K562 (cell line): ENCODE measurements around the gene MMP28. TPM values are rescaled to one million over a fixed set of nuclear protein-coding genes. Genes with fewer than 3 reads are reported as not detected.

ENCODE experiments used
- ATAC-seq: fragments of 200-7000 bp; cut with Tn5 transposase; 3 replicates; pipeline ENCODE4 v1.9.1; 2020; ENCODE audit warnings: moderate library complexity
- BruUV-seq: library from RNA; stranded (reverse); fragments of 400-500 nt; replicated peaks from 2 replicates; lab custom pipeline; 2021; lab: Mats Ljungman, UMichigan
- CTCF ChIA-PET: fragments of 300-600 bp; formaldehyde crosslinking; extraction: SDS; loops from one replicate; lab custom pipeline; 2021; ENCODE audit warnings: low intra/inter-chr PET ratio; lab: Yijun Ruan, JAX
- POLR2A ChIA-PET: fragments of 300-600, 350-650 bp; sonication (Branson Sonifier 250); formaldehyde crosslinking; extraction: SDS; loops from one replicate; lab custom pipeline; 2021; ENCODE audit warnings: antibody characterized with exemption, inconsistent platforms; lab: Yijun Ruan, JAX
- DNase-seq, 4 experiments: peaks; one replicate each; pipeline versions ENCODE4 v3.0.0 to v3.0.0-alpha.2; 2011 to 2018; ENCODE audit warnings: low spot score in 3 of 4, mixed read lengths in 3 of 4; ENCODE audit errors: extremely low read depth in 1 of 4
- FAIRE-seq: peaks from 2 replicates; lab custom pipeline; 2011; peaks lifted over from hg19 to GRCh38; lab: Jason Lieb, UNC
- H2AFZ ChIP-seq: 2 replicates; pipeline ENCODE4 v1.6.0; 2011; ENCODE audit warnings: low read depth, low read length, control low read depth, inconsistent platforms
- H3K27ac ChIP-seq: fragments of 200-600 bp; 3 replicates; pipeline ENCODE4 v1.8.0; 2011; ENCODE audit warnings: low read depth, mild to moderate bottlenecking, control low read depth, inconsistent platforms, low read length, moderate library complexity, mixed read lengths; ENCODE audit errors: extremely low read depth
- H3K27me3 ChIP-seq, 2 experiments: fragments of 300-600 bp in 1 of 2; 2 replicates in 1 of 2; 3 replicates in 1 of 2; pipeline versions ENCODE4 v1.6.0 to v1.8.0; 2011; ENCODE audit warnings: inconsistent platforms in 2 of 2, low read length in 2 of 2, mild to moderate bottlenecking in 1 of 2, mixed read lengths in 1 of 2, moderate library complexity in 1 of 2; ENCODE audit not compliant: control insufficient read depth in 2 of 2, insufficient read depth in 2 of 2
- H3K36me3 ChIP-seq: fragments of 300-600 bp; 3 replicates; pipeline ENCODE4 v1.8.0; 2011; ENCODE audit warnings: mild to moderate bottlenecking, low read length, inconsistent platforms; ENCODE audit not compliant: control insufficient read depth, insufficient read depth
- H3K4me1 ChIP-seq, 2 experiments: fragments of 200-600 bp in 1 of 2; replicated peaks in 1 of 2; 2 replicates in 1 of 2; 3 replicates in 1 of 2; pipeline versions ENCODE4 v1.5.1 to v1.8.0; 2011; ENCODE audit warnings: inconsistent platforms in 2 of 2, low read length in 2 of 2, mild to moderate bottlenecking in 1 of 2, mixed read lengths in 1 of 2, moderate library complexity in 1 of 2; ENCODE audit not compliant: control insufficient read depth in 2 of 2, insufficient read depth in 2 of 2
- H3K4me2 ChIP-seq: 2 replicates; pipeline ENCODE4 v1.6.1; 2011; ENCODE audit warnings: low read length, control low read depth, inconsistent platforms, mixed read lengths; ENCODE audit not compliant: insufficient read depth
- H3K4me3 ChIP-seq: fragments of 200-600 bp; sonication (generic), shearing (Covaris generic); 2 replicates; pipeline ENCODE4 v1.5.1; 2016; ENCODE audit warnings: control low read depth, inconsistent platforms
- H3K79me2 ChIP-seq: fragments of 200-600 bp; 3 replicates; pipeline ENCODE4 v1.8.0; 2011; ENCODE audit warnings: low read length, inconsistent platforms; ENCODE audit not compliant: control insufficient read depth, insufficient read depth
- H3K9ac ChIP-seq, 2 experiments: 2 replicates each; pipeline versions ENCODE4 v1.6.0 to v1.6.1; 2011; ENCODE audit warnings: low read depth in 2 of 2, low read length in 2 of 2, control low read depth in 1 of 2, inconsistent platforms in 1 of 2, mild to moderate bottlenecking in 1 of 2, mixed read lengths in 1 of 2; ENCODE audit not compliant: insufficient read depth in 1 of 2
- H3K9me1 ChIP-seq: one replicate; pipeline ENCODE4 v1.6.0; 2011; ENCODE audit warnings: inconsistent platforms, mild to moderate bottlenecking, low read length, moderate library complexity; ENCODE audit not compliant: control insufficient read depth, insufficient read depth
- H3K9me3 ChIP-seq: replicated peaks from 2 replicates; pipeline ENCODE4 v1.5.1; 2011; ENCODE audit warnings: low read depth, low read length, inconsistent platforms; ENCODE audit not compliant: control insufficient read depth, insufficient read depth
- H4K20me1 ChIP-seq: replicated peaks from 2 replicates; pipeline ENCODE4 v1.6.1; 2011; ENCODE audit warnings: low read length, inconsistent platforms, mixed read lengths; ENCODE audit not compliant: control insufficient read depth, insufficient read depth
- CGGBP1 ChIP-seq: fragments of 250-450 bp; sonication (Bioruptor Pico); IDR thresholded peaks from 2 replicates; pipeline ENCODE4 v1.9.0; 2021; ENCODE audit warnings: mild to moderate bottlenecking
- CREB3 ChIP-seq: fragments of 450-650 bp; conservative IDR thresholded peaks from 2 replicates; pipeline ENCODE4 v1.6.1; 2016; ENCODE audit warnings: missing genetic modification characterization, low read depth, mild to moderate bottlenecking, missing compliant biosample characterization, moderate library complexity
- FOXK2 ChIP-seq, 2 experiments: fragments of 450-650 bp; IDR thresholded peaks in 1 of 2; conservative IDR thresholded peaks in 1 of 2; 2 replicates each; pipeline ENCODE4 v1.6.1; 2016; ENCODE audit warnings: low read depth in 2 of 2, mild to moderate bottlenecking in 1 of 2
- HDAC3 ChIP-seq: fragments of 450-650 bp; IDR thresholded peaks from 2 replicates; pipeline ENCODE4 v1.6.1; 2018; ENCODE audit warnings: borderline replicate concordance, mild to moderate bottlenecking, moderate library complexity; ENCODE audit not compliant: partially characterized antibody
- ILF3 ChIP-seq: fragments of 450-650 bp; IDR thresholded peaks from 2 replicates; pipeline ENCODE4 v1.6.1; 2018; ENCODE audit warnings: antibody characterized with exemption, mild to moderate bottlenecking, moderate library complexity, borderline replicate concordance
- NR2C1 ChIP-seq, 2 experiments: fragments of 450-650 bp; IDR thresholded peaks; 2 replicates each; pipeline ENCODE4 v1.6.1; 2017; ENCODE audit warnings: mild to moderate bottlenecking in 2 of 2, antibody characterized with exemption in 1 of 2, inconsistent platforms in 1 of 2, missing compliant biosample characterization in 1 of 2, missing genetic modification characterization in 1 of 2
- RCOR1 ChIP-seq, 2 experiments: IDR thresholded peaks; 2 replicates each; pipeline ENCODE4 v1.6.1; 2012; ENCODE audit warnings: low read depth in 2 of 2, low read length in 2 of 2, borderline replicate concordance in 1 of 2, improper control_type of control experiment in 1 of 2
- RREB1 ChIP-seq: fragments of 250-450 bp; sonication (Bioruptor Pico); IDR thresholded peaks from 2 replicates; pipeline ENCODE4 v1.4.0; 2020
- TSHZ1 ChIP-seq: fragments of 250-450 bp; sonication (Bioruptor Pico); IDR thresholded peaks from 2 replicates; pipeline ENCODE4 v1.4.0; 2020; ENCODE audit warnings: mild to moderate bottlenecking, moderate library complexity
- ZNF316 ChIP-seq: fragments of 450-650 bp; IDR thresholded peaks from 2 replicates; pipeline ENCODE4 v1.6.1; 2016
- ZNF347 ChIP-seq: fragments of 450-650 bp; formaldehyde crosslinking; IDR thresholded peaks from 2 replicates; pipeline ENCODE4 v1.4.0; 2020; ENCODE audit warnings: low read depth, mild to moderate bottlenecking, moderate library complexity
- ZNF785 ChIP-seq: fragments of 250-450 bp; sonication (Bioruptor Pico); IDR thresholded peaks from 2 replicates; pipeline ENCODE4 v1.4.0; 2020; ENCODE audit warnings: mild to moderate bottlenecking
- WGBS: fragments of 100-300 bp; shearing (Covaris generic); methylation state at CpG from one replicate; pipeline ENCODE4 v1.1.6; 2016; ENCODE audit warnings: low coverage, mixed read lengths; ENCODE audit not compliant: insufficient coverage; ENCODE audit errors: missing lambda C conversion rate; 5-methylcytosine and 5-hydroxymethylcytosine counted together
- in situ Hi-C: fragments of 300-500 bp; cut with MboI; formaldehyde crosslinking; loops from 4 replicates; pipeline ENCODE4 v1.15.0; 2018; ENCODE audit warnings: inconsistent platforms, mixed read lengths
- intact Hi-C: fragments of 100-400 bp; cut with micrococcal nuclease; formaldehyde crosslinking; loops from 2 replicates; pipeline ENCODE4 v1.14.2; 2022
- polyA plus RNA-seq, 8 experiments: library from polyadenylated mRNA; depleted of rRNA in 4 of 8; stranded (reverse) in 5 of 8; unstranded in 3 of 8; fragments of >200 nt; fragmentation: Nextera tagmentation in 2 of 8; fragmentation: Illumina TruSeq in 1 of 8; extraction: Ambion mirVana in 2 of 8; extraction: Trizol in 1 of 8; gene quantifications; 2 replicates each; pipeline versions ENCODE4 v1.2.1 to v1.2.3, GENCODE V29; 2011 to 2014; ENCODE audit warnings: inconsistent platforms in 1 of 8, missing spikeins in 1 of 8
- total RNA-seq, 7 experiments: library from RNA; depleted of rRNA in 6 of 7; stranded (reverse); fragments of >200 nt in 6 of 7; fragmentation: Illumina TruSeq in 2 of 7; extraction: Trizol in 2 of 7; gene quantifications; 2 replicates each; pipeline versions ENCODE4 v1.2.1 to v1.2.3, GENCODE V29; 2011 to 2021; ENCODE audit warnings: low replicate concordance in 1 of 7

The MMP28 gene
- total and polyA plus RNA-seq, 9 of the 15 experiments (the other 6 are each of a cell fraction or from before 2014, with no cell fraction given), result not detected

GRCh38 chr17:35821308-35821707 lies 25.9 kb upstream of the MMP28 start:
- ChIA-PET POLR2A (interaction anchor here (0.6 kb wide), 1 partner anchor 9 kb away, joined by 3 read pairs; no protein-coding TSS in a partner anchor), CTCF (no interaction called here)
- Histone ChIP-seq H4K20me1 (no peaks in the 10 kb centered on the region), H3K9me1 (no peaks in the 10 kb centered on the region), H3K36me3 (peaks cover 98% of the 10 kb centered on the region), H3K9ac (no peak overlapping the region), H3K4me2 (no peak overlapping the region), H3K79me2 (peaks cover 56% of the 10 kb centered on the region), H3K4me1 (0 out of 5 replicates have a peak, but pooled peaks cover 0 to 3% of the 10 kb centered on the region in 2 experiments), H3K9me3 (no peaks in the 10 kb centered on the region), H3K27me3 (no peaks in the 10 kb centered on the region), H3K4me3 (no peak overlapping the region), H3K27ac (no peak overlapping the region), H2AFZ (no peak overlapping the region)
- FAIRE-seq (no peak), DNase-seq (no peak), ATAC-seq (no peak)
- in situ Hi-C loops, result no loop called here
- intact Hi-C loops, result no loop called here
- WGBS, result 94% methylated on average over 2 of the region's 2 CpGs
- BruUV-seq, result no TSS peak
- TF ChIP-seq ZNF347 (CRISPR knock-in tag) (no peak), TSHZ1 (no peak), RREB1 (CRISPR knock-in tag) (no peak), RCOR1 (IDR thresholded peaks at IDR 0.05; ENCODE audit: borderline replicate concordance in 1 of 2, low read depth in 2 of 2, low read length in 2 of 2) (no peak), ZNF316 (no peak), CGGBP1 (CRISPR knock-in tag) (no peak), NR2C1 (IDR thresholded peaks at IDR 0.05) (no peak), NR2C1 (tag; IDR thresholded peaks at IDR 0.05) (no peak), ZNF785 (CRISPR knock-in tag) (no peak), ILF3 (no peak), HDAC3 (no peak), FOXK2 (conservative IDR thresholded peaks at IDR 0.05 in 1 of 2, IDR thresholded peaks at IDR 0.05 in 1 of 2; ENCODE audit: low read depth in 2 of 2) (no peak), CREB3 (tag) (no peak)
